Thyroid gland (tissue), 4 donors: ENCODE data around the gene GARNL3.

Experiments used
- CTCF ChIP-seq, 6 experiments: fragments of 200-600 bp in 3 of 6; fragments of 450-650 bp in 3 of 6; sonication (generic) in 3 of 6; IDR thresholded peaks; one replicate each; pipeline ENCODE4 v1.5.1; 2016 to 2019; ENCODE audit warnings: antibody characterized with exemption in 6 of 6, mild to moderate bottlenecking in 2 of 6, inconsistent platforms in 1 of 6, moderate library complexity in 1 of 6
- POLR2A ChIP-seq, 2 donors: fragments of 450-650 bp; IDR thresholded peaks; one replicate each; pipeline ENCODE4 v1.6.1; 2017; ENCODE audit warnings: antibody characterized with exemption in 2 of 2, mild to moderate bottlenecking in 2 of 2, moderate library complexity in 1 of 2

GRCh38 chr9:127295005-127295404 is 30.4 kb downstream of the GARNL3 start:
- no peak for TF ChIP-seq CTCF (IDR thresholded peaks at IDR 0.05)
- TF ChIP-seq POLR2A (IDR thresholded peaks at IDR 0.05): no peak
